Esophagus squamous epithelium (tissue), 5 donors: ENCODE data around the gene FGD3. TPM values are rescaled to one million over a fixed set of nuclear protein-coding genes. Genes with fewer than 3 reads are reported as not detected.
"Not testable (repeated sequence)": the region's sequence is repeated elsewhere in the genome, so short reads cannot be mapped to it uniquely, and the experiment has no call there.

Experiments used
- DNase-seq: peaks from one replicate; lab custom pipeline; 2025; lab: John Stamatoyannopoulos, UW
- H3K27ac ChIP-seq, 4 donors: fragments of 200-600 bp; sonication (generic); one replicate each; pipeline ENCODE4 v1.5.1; 2016 to 2019; ENCODE audit warnings: mild to moderate bottlenecking in 1 of 4
- H3K27me3 ChIP-seq, 4 donors: fragments of 200-600 bp; sonication (generic); 1 replicate in 3 of 4; 2 replicates in 1 of 4; pipeline versions ENCODE4 v1.5.1 to v1.6.0; 2017 to 2021; ENCODE audit warnings: antibody characterized with exemption in 1 of 4
- H3K36me3 ChIP-seq, 3 donors: fragments of 200-600 bp; sonication (generic); one replicate each; pipeline ENCODE4 v1.5.1; 2016 to 2019
- H3K4me1 ChIP-seq, 3 donors: fragments of 200-600 bp; sonication (generic); one replicate each; pipeline ENCODE4 v1.5.1; 2017 to 2019
- H3K4me3 ChIP-seq, 4 donors: fragments of 200-600 bp; sonication (generic); 1 replicate in 3 of 4; 2 replicates in 1 of 4; pipeline ENCODE4 v1.5.1; 2016 to 2019; ENCODE audit warnings: mild to moderate bottlenecking in 2 of 4, moderate library complexity in 1 of 4
- H3K9me3 ChIP-seq, 3 donors: fragments of 200-600 bp; sonication (generic); one replicate each; pipeline ENCODE4 v1.5.1; 2016 to 2019
- CTCF ChIP-seq, 6 experiments: fragments of 450-650 bp in 4 of 6; fragments of 200-600 bp in 2 of 6; sonication (generic) in 2 of 6; IDR thresholded peaks; one replicate each; pipeline ENCODE4 v1.5.1; 2016 to 2019; ENCODE audit warnings: antibody characterized with exemption in 6 of 6, mild to moderate bottlenecking in 4 of 6, moderate library complexity in 4 of 6
- POLR2A ChIP-seq, 4 donors: fragments of 450-650 bp; IDR thresholded peaks; one replicate each; pipeline ENCODE4 v1.6.1; 2017; ENCODE audit warnings: antibody characterized with exemption in 4 of 4, mild to moderate bottlenecking in 4 of 4, moderate library complexity in 3 of 4
- WGBS, 2 donors: methylation state at CpG; one replicate each; pipeline ENCODE4 v1.1.5; 2018; 5-methylcytosine and 5-hydroxymethylcytosine counted together
- intact Hi-C: fragments of 100-400 bp; cut with DNase I; formaldehyde crosslinking; loops from one replicate; pipeline ENCODE4 v1.15.0; 2022
- total RNA-seq, 4 donors: library from RNA; depleted of rRNA; stranded (reverse); fragments of >200 nt; gene quantifications; one replicate each; pipeline ENCODE4 v1.1.0, GENCODE V29; 2016
- donor health status: DM: yes; HTN: yes; CAD: no.

Gene FGD3
- total RNA-seq, 4 donors from 2014 or later, result 2.4 to 6.5 (median 4.9) TPM

DNA sequence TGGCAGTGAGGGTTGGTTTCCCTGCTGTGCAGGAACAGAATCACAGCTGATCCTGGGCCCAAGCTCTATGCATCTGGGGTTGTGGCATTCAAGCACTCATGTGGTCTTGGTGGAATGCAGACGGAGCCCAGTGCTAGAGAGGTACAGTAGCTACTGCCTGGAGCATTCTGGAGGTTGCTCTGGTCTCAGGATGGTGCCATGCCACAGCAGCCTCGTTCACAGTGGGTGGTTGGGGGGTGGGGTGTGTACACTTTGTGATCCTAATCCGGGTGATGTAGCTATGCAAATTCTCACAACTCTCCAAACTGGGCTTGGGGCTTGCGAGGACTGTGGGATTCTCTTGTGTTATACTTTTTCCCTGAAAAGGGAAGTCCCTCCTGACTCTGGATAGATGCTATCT lies 45.2 kb downstream of the FGD3 start:
- TF ChIP-seq CTCF (IDR thresholded peaks at IDR 0.05) (no peak), POLR2A (IDR thresholded peaks at IDR 0.05) (no peak)
- Histone ChIP-seq H3K36me3 (no peaks in the 10 kb centered on the region), H3K27ac (no peak overlapping the region), H3K4me3 (no peak overlapping the region), H3K27me3 (no peaks in the 10 kb centered on the region), H3K4me1 (peaks cover 0 to 20% (median 10%) of the 10 kb centered on the region in 3 donors), H3K9me3 (no peaks in the 10 kb centered on the region)
- 59 to 88% methylated on average over 3 of the region's 4 CpGs for WGBS, 2 donors
- no peak for DNase-seq
- intact Hi-C loops, result no loop called here

GRCh38 chr9:92998871-92999270 lies 51.5 kb downstream of the FGD3 start:
- H3K27ac ChIP-seq, H3K27me3 ChIP-seq, intact Hi-C loops, H3K4me3 ChIP-seq, H3K36me3 ChIP-seq, H3K4me1 ChIP-seq, H3K9me3 ChIP-seq, DNase-seq: not testable (repeated sequence)
- WGBS, 2 donors, result 90% methylated on average over 5 of the region's 10 CpGs; no CpG with 5 or more reads in 1 of the 2 donors

GRCh38 chr9:93001031-93001430 lies 53.7 kb downstream of the FGD3 start:
- H3K4me1 ChIP-seq, result peaks cover 0 to 13% (median 0%) of the 10 kb centered on the region in 3 donors
- no peak for DNase-seq
- peaks cover 0 to 4% (median 0%) of the 10 kb centered on the region in 3 donors for H3K9me3 ChIP-seq
- TF ChIP-seq POLR2A (IDR thresholded peaks at IDR 0.05) (no peak), CTCF (IDR thresholded peaks at IDR 0.05) (no peak)
- H3K36me3 ChIP-seq, result peaks cover 0 to 5% (median 0%) of the 10 kb centered on the region in 3 donors
- intact Hi-C loops, result loop anchor here (10.0 kb wide), 1 partner anchor 114 kb away; no protein-coding TSS in a partner anchor
- H3K4me3 ChIP-seq, result no peak overlapping the region
- no peak overlapping the region for H3K27ac ChIP-seq
- 78 to 87% methylated on average over 2 of the region's 2 CpGs for WGBS, 2 donors
- H3K27me3 ChIP-seq, result no peaks in the 10 kb centered on the region

- intact Hi-C loops, result loop anchor here (10.0 kb wide), 1 partner anchor 112 kb away; no protein-coding TSS in a partner anchor
- no peak for DNase-seq
Observed at GRCh38 chr9:93002700-93003099, 55.4 kb downstream of the FGD3 start.

GRCh38 chr9:93003552-93004407 lies 56.5 kb downstream of the FGD3 start:
- Histone ChIP-seq H3K27me3 (no peaks in the 10 kb centered on the region), H3K36me3 (peaks cover 0 to 22% (median 0%) of the 10 kb centered on the region in 3 donors), H3K27ac (no peak overlapping the region), H3K9me3 (peaks cover 0 to 4% (median 0%) of the 10 kb centered on the region in 3 donors), H3K4me3 (peak overlapping the region in 2 of 4 donors; percentile 16), H3K4me1 (peaks cover 0 to 13% (median 0%) of the 10 kb centered on the region in 3 donors)
- TF ChIP-seq CTCF (IDR thresholded peaks at IDR 0.05) (peak; percentile 58 to 78 (median 65)), POLR2A (IDR thresholded peaks at IDR 0.05) (no peak)
- no peak for DNase-seq
- intact Hi-C loops, result loop anchor here (10.0 kb wide), 1 partner anchor 111 kb away; no protein-coding TSS in a partner anchor
- 24 to 39% methylated on average over 16 to 25 of the region's 28 CpGs for WGBS, 2 donors

More at GRCh38 chr9:93002700-93003099, 55.4 kb downstream of the FGD3 start:
- H3K4me1 ChIP-seq, result peaks cover 0 to 13% (median 0%) of the 10 kb centered on the region in 3 donors
- peaks cover 0 to 4% (median 0%) of the 10 kb centered on the region in 3 donors for H3K9me3 ChIP-seq
- no peak overlapping the region for H3K4me3 ChIP-seq
- WGBS, 2 donors, result 80 to 89% methylated on average over 6 to 8 of the region's 8 CpGs
- no peak overlapping the region for H3K27ac ChIP-seq
- TF ChIP-seq CTCF (IDR thresholded peaks at IDR 0.05) (no peak), POLR2A (IDR thresholded peaks at IDR 0.05) (no peak)
- H3K27me3 ChIP-seq, result no peaks in the 10 kb centered on the region
- peaks cover 0 to 14% (median 0%) of the 10 kb centered on the region in 3 donors for H3K36me3 ChIP-seq
